Panc1 (cell line): ENCODE results near the gene NSL1. TPM values are rescaled to one million over a fixed set of nuclear protein-coding genes. Genes with fewer than 3 reads are reported as not detected.

Source experiments
- ATAC-seq: fragments of 200-7000 bp; cut with Tn5 transposase; 2 replicates; pipeline ENCODE4 v1.9.1; 2020; ENCODE audit warnings: mild to moderate bottlenecking, moderate library complexity
- BruUV-seq: library from RNA; stranded (reverse); fragments of 400-500 nt; replicated peaks from 2 replicates; lab custom pipeline; 2021; lab: Mats Ljungman, UMichigan
- CTCF ChIA-PET: fragments of 300-600 bp; sonication (Branson Sonifier 250); formaldehyde crosslinking; loops from one replicate; lab custom pipeline; 2022; ENCODE audit warnings: antibody characterized with exemption; lab: Charles Lee
- POLR2A ChIA-PET: fragments of 300-600 bp; sonication (Branson Sonifier 250); formaldehyde crosslinking; loops from one replicate; lab custom pipeline; 2022; ENCODE audit warnings: antibody characterized with exemption; lab: Charles Lee
- DNase-seq: peaks from one replicate; pipeline ENCODE4 v3.0.0-alpha.2; 2010; ENCODE audit warnings: low read depth, low spot score
- H3K27ac ChIP-seq: 2 replicates; pipeline ENCODE4 v1.5.1; 2011; ENCODE audit warnings: mild to moderate bottlenecking, low read length, inconsistent platforms
- H3K27me3 ChIP-seq: fragments of 200-500 bp; sonication (Bioruptor generic); 2 replicates; pipeline ENCODE4 v1.6.0; 2014; ENCODE audit warnings: low read length, inconsistent platforms; ENCODE audit not compliant: control insufficient read depth, insufficient read depth
- H3K36me3 ChIP-seq: fragments of 200-500 bp; sonication (Bioruptor generic); 2 replicates; pipeline ENCODE4 v1.5.1; 2014; ENCODE audit warnings: inconsistent platforms, mild to moderate bottlenecking, low read length, moderate library complexity; ENCODE audit not compliant: control insufficient read depth, insufficient read depth
- H3K4me1 ChIP-seq: 2 replicates; pipeline ENCODE4 v1.5.1; 2011; ENCODE audit warnings: inconsistent platforms, mild to moderate bottlenecking, low read length, moderate library complexity; ENCODE audit not compliant: control insufficient read depth, insufficient read depth
- H3K4me3 ChIP-seq, 2 experiments: 2 replicates each; pipeline ENCODE4 v1.5.1; 2011 to 2012; ENCODE audit warnings: low read depth in 2 of 2, low read length in 2 of 2, mild to moderate bottlenecking in 2 of 2, inconsistent platforms in 1 of 2, moderate library complexity in 1 of 2
- H3K9me3 ChIP-seq: fragments of 200-500 bp; sonication (Bioruptor generic); 2 replicates; pipeline ENCODE4 v1.5.1; 2014; ENCODE audit warnings: low read depth, mild to moderate bottlenecking, inconsistent platforms, low read length, moderate library complexity; ENCODE audit not compliant: control insufficient read depth, insufficient read depth
- CTCF ChIP-seq: fragments of 450-650 bp; IDR thresholded peaks from 2 replicates; pipeline ENCODE4 v1.5.1; 2017; ENCODE audit warnings: mild to moderate bottlenecking
- POLR2AphosphoS5 ChIP-seq: IDR thresholded peaks from 2 replicates; pipeline ENCODE4 v1.6.1; 2012; ENCODE audit warnings: mild to moderate bottlenecking, low read depth, low read length, moderate library complexity
- SIN3A ChIP-seq: IDR thresholded peaks from 2 replicates; pipeline ENCODE4 v1.6.1; 2012; ENCODE audit warnings: low read depth, mild to moderate bottlenecking, low read length, moderate library complexity, borderline replicate concordance; ENCODE audit not compliant: insufficient read depth
- TCF7L2 ChIP-seq: IDR thresholded peaks from 2 replicates; pipeline ENCODE4 v1.6.1; 2011; ENCODE audit warnings: mild to moderate bottlenecking, low read depth, low read length, inconsistent platforms
- in situ Hi-C: cut with HindIII; loops from 2 replicates; pipeline ENCODE4 v1.10.0; 2016; ENCODE audit warnings: low sequenced_read_pairs, low pct_unique_long_range_greater_than_20kb
- intact Hi-C: fragments of 100-400 bp; cut with micrococcal nuclease; formaldehyde crosslinking; loops from one replicate; pipeline ENCODE4 v1.10.0; 2022; ENCODE audit not compliant: unreplicated experiment
- total RNA-seq: library from RNA; stranded (reverse); gene quantifications from one replicate; pipeline ENCODE4 v1.2.1, GENCODE V29; 2021; ENCODE audit not compliant: unreplicated experiment
- TF ChIP-seq, protein P1 (sequence below), 2 experiments: IDR thresholded peaks; 2 replicates each; pipeline ENCODE4 v1.6.1; 2011 to 2012; ENCODE audit warnings: low read depth in 2 of 2, control low read depth in 1 of 2, low read length in 1 of 2, mild to moderate bottlenecking in 1 of 2, moderate library complexity in 1 of 2; ENCODE audit not compliant: insufficient read depth in 1 of 2

The NSL1 gene
- total RNA-seq, 1 experiment from 2014 or later = 21.8 TPM

DNA sequence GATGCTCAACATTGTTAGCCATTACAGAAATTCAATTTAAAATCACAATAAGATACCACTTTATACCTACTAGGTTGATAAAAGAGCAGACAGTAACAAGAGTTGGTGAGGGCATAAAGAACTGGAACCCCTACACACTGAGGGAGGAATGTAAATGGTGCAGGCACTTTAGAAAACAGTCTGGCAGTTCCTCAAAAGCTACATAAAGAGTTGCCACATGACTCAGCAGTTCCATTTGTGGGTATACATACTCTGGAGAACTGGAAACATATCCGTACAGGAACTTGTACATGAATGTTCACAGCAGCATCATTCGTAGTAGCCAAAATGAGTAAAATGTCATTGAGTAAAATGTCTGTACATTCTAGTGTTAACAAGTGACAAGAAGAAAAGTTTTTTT, 17.0 kb downstream of the NSL1 start:
- POLR2A ChIA-PET = no interaction called here
- H3K27ac ChIP-seq = no peak overlapping the region
- no peaks in the 10 kb centered on the region for H3K27me3 ChIP-seq
- TF ChIP-seq POLR2AphosphoS5 = no peak
- no peak for TF ChIP-seq SIN3A
- no peak for TF ChIP-seq CTCF
- TF ChIP-seq TCF7L2 = no peak
- TF ChIP-seq, protein P1, sequence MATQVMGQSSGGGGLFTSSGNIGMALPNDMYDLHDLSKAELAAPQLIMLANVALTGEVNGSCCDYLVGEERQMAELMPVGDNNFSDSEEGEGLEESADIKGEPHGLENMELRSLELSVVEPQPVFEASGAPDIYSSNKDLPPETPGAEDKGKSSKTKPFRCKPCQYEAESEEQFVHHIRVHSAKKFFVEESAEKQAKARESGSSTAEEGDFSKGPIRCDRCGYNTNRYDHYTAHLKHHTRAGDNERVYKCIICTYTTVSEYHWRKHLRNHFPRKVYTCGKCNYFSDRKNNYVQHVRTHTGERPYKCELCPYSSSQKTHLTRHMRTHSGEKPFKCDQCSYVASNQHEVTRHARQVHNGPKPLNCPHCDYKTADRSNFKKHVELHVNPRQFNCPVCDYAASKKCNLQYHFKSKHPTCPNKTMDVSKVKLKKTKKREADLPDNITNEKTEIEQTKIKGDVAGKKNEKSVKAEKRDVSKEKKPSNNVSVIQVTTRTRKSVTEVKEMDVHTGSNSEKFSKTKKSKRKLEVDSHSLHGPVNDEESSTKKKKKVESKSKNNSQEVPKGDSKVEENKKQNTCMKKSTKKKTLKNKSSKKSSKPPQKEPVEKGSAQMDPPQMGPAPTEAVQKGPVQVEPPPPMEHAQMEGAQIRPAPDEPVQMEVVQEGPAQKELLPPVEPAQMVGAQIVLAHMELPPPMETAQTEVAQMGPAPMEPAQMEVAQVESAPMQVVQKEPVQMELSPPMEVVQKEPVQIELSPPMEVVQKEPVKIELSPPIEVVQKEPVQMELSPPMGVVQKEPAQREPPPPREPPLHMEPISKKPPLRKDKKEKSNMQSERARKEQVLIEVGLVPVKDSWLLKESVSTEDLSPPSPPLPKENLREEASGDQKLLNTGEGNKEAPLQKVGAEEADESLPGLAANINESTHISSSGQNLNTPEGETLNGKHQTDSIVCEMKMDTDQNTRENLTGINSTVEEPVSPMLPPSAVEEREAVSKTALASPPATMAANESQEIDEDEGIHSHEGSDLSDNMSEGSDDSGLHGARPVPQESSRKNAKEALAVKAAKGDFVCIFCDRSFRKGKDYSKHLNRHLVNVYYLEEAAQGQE (IDR thresholded peaks at IDR 0.05; ENCODE audit: insufficient read depth in 1 of 2, low read depth in 2 of 2, low read length in 1 of 2) = no peak
- intact Hi-C loops = no loop called here
- H3K4me1 ChIP-seq = no peaks in the 10 kb centered on the region
- BruUV-seq = no TSS peak
- ATAC-seq (no peak), DNase-seq (no peak)
- in situ Hi-C loops = no loop called here
- no peaks in the 10 kb centered on the region for H3K36me3 ChIP-seq
- CTCF ChIA-PET = no interaction called here
- no peak overlapping the region for H3K4me3 ChIP-seq
- peaks cover 5% of the 10 kb centered on the region; the same call in 1 of the 2 replicates for H3K9me3 ChIP-seq

GRCh38 chr1:212773011-212773410, 18.6 kb downstream of the NSL1 start:
- H3K36me3 ChIP-seq = no peaks in the 10 kb centered on the region
- H3K27me3 ChIP-seq = no peaks in the 10 kb centered on the region
- no TSS peak for BruUV-seq
- no peak overlapping the region for H3K4me3 ChIP-seq
- CTCF ChIA-PET = no interaction called here
- no peaks in the 10 kb centered on the region for H3K4me1 ChIP-seq
- ATAC-seq = no peak
- TF ChIP-seq TCF7L2 = no peak
- TF ChIP-seq, protein P1 (IDR thresholded peaks at IDR 0.05; ENCODE audit: insufficient read depth in 1 of 2, low read depth in 2 of 2, low read length in 1 of 2) = no peak
- TF ChIP-seq CTCF = no peak
- no peak for TF ChIP-seq SIN3A
- no peak for TF ChIP-seq POLR2AphosphoS5
- intact Hi-C loops (no loop called here), in situ Hi-C loops (no loop called here)
- no peak for DNase-seq
- H3K9me3 ChIP-seq = peaks cover 8% of the 10 kb centered on the region
- POLR2A ChIA-PET = no interaction called here
- no peak overlapping the region for H3K27ac ChIP-seq
